Measurements from ENCODE around the gene TPPP.

Gene TPPP

DNA sequence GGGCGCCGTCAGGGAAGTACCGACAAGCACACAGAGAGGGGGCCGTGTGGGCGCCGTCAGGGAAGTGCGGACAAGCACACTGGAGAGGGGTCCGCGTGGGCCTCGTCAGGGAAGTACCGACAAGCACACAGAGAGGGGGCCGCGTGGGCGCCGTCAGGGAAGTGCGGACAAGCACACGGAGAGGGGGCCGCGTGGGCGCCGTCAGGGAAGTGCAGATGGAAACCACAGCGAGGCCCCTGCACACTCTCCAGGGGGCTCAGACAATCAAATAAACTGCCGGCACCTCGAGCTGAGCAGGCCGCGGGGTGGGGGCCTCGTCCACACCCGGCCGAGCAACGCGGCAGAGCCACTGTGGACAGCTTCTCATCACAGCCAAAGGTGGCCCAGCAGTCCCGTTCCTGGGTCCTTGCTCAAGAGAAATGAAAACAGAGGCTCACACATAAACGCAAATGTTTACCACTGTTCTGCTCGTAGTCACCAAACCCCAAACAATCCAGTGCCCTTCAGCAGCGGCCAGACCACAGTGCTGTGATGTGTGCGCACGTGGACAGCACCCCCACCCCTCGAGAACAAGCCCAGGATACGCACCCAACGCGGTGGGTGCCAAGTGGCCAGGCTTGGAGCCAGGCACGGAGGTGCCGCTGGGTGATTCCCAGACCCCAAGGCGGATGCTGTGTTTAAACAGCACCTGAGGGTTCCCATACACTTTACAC is 24.7 kb downstream of the TPPP start:
- Histone ChIP-seq H3K4me3 (ENCODE audit: low read length) (no peak overlapping the region), H3K4me1 (ENCODE audit: control insufficient read depth, low read length) (peaks cover 7% of the 10 kb centered on the region; the same call in 1 of the 2 replicates), H3K36me3 (ENCODE audit: control insufficient read depth, low read length) (peaks cover 13% of the 10 kb centered on the region; the same call in 1 of the 2 replicates), H3K27ac (ENCODE audit: low read depth, low read length) (no peak overlapping the region), H3K27me3 (ENCODE audit: control insufficient read depth, low read length) (peaks cover 10% of the 10 kb centered on the region), H3K79me2 (ENCODE audit: control insufficient read depth, low read length) (no peaks in the 10 kb centered on the region), H3K4me2 (ENCODE audit: low read length) (no peak overlapping the region), H4K20me1 (ENCODE audit: control insufficient read depth, insufficient read depth, low read depth, low read length) (no peaks in the 10 kb centered on the region; the same call in 1 of the 2 replicates), H3K9me3 (ENCODE audit: control insufficient read depth, insufficient read depth, low read length) (no peaks in the 10 kb centered on the region), H3F3A (ENCODE audit: control insufficient read depth, insufficient read depth) (no peaks in the 10 kb centered on the region), H3K9me2 (replicated peaks; ENCODE audit: control insufficient read depth, low read length) (no peaks in the 10 kb centered on the region)
- TF ChIP-seq, protein P1, sequence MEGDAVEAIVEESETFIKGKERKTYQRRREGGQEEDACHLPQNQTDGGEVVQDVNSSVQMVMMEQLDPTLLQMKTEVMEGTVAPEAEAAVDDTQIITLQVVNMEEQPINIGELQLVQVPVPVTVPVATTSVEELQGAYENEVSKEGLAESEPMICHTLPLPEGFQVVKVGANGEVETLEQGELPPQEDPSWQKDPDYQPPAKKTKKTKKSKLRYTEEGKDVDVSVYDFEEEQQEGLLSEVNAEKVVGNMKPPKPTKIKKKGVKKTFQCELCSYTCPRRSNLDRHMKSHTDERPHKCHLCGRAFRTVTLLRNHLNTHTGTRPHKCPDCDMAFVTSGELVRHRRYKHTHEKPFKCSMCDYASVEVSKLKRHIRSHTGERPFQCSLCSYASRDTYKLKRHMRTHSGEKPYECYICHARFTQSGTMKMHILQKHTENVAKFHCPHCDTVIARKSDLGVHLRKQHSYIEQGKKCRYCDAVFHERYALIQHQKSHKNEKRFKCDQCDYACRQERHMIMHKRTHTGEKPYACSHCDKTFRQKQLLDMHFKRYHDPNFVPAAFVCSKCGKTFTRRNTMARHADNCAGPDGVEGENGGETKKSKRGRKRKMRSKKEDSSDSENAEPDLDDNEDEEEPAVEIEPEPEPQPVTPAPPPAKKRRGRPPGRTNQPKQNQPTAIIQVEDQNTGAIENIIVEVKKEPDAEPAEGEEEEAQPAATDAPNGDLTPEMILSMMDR (IDR thresholded peaks at IDR 0.05; ENCODE audit: low read depth, low read length, poor library complexity, severe bottlenecking), result no peak
- no peak for TF ChIP-seq EZH2phosphoT487 (IDR thresholded peaks at IDR 0.05; ENCODE audit: borderline replicate concordance, low read length)

DNA sequence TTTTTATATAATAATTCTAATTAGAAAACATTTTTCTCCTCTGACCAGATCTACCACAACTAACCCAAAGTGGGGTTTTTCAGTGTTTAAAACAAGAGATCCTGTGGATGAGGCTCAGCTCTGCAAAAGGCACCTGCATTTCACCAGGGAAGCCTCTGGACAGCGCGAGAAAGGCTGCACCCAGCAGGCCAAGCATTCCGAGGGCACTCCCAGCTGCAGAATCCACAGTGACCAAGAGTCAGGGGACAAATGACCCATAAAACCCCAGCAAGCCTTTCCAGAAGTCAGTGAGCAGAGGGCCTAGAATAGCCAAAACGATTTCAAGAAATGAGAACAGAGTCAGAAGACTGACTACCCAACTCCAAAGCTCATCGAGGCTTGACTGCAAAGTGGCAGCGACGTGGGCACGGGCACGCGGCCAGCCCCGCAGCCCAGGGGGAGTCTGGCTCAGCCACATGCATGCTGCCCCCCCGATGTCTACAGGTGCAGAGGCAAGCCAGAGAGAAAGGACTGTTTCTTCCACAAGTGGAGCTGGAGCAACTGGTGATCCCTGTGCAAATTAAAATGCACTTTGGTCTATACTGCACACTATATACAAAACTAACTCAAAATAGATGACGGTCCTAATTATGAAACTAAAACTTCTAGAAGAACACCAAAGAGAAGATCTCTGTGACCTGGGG is 26.2 kb downstream of the TPPP start:
- H3K9me2 ChIP-seq (replicated peaks; ENCODE audit: control insufficient read depth, low read length), result no peaks in the 10 kb centered on the region
- H3K4me1 ChIP-seq (ENCODE audit: control insufficient read depth, low read length), result no peaks in the 10 kb centered on the region
- no peak overlapping the region for H3K4me3 ChIP-seq (ENCODE audit: low read length)
- no peaks in the 10 kb centered on the region for H3K79me2 ChIP-seq (ENCODE audit: control insufficient read depth, low read length)
- peaks cover 21% of the 10 kb centered on the region for H3K36me3 ChIP-seq (ENCODE audit: control insufficient read depth, low read length)
- no peaks in the 10 kb centered on the region for H3K27me3 ChIP-seq (ENCODE audit: control insufficient read depth, low read length)
- TF ChIP-seq, protein P1 (IDR thresholded peaks at IDR 0.05; ENCODE audit: low read depth, low read length, poor library complexity, severe bottlenecking), result no peak
- TF ChIP-seq EZH2phosphoT487 (IDR thresholded peaks at IDR 0.05; ENCODE audit: borderline replicate concordance, low read length), result no peak
- H3K4me2 ChIP-seq (ENCODE audit: low read length), result no peak overlapping the region
- no peaks in the 10 kb centered on the region for H3K9me3 ChIP-seq (ENCODE audit: control insufficient read depth, insufficient read depth, low read length)
- H3K27ac ChIP-seq (ENCODE audit: low read depth, low read length), result no peak overlapping the region
- no peaks in the 10 kb centered on the region for H4K20me1 ChIP-seq (ENCODE audit: control insufficient read depth, insufficient read depth, low read depth, low read length)
- no peaks in the 10 kb centered on the region for H3F3A ChIP-seq (ENCODE audit: control insufficient read depth, insufficient read depth)

DNA sequence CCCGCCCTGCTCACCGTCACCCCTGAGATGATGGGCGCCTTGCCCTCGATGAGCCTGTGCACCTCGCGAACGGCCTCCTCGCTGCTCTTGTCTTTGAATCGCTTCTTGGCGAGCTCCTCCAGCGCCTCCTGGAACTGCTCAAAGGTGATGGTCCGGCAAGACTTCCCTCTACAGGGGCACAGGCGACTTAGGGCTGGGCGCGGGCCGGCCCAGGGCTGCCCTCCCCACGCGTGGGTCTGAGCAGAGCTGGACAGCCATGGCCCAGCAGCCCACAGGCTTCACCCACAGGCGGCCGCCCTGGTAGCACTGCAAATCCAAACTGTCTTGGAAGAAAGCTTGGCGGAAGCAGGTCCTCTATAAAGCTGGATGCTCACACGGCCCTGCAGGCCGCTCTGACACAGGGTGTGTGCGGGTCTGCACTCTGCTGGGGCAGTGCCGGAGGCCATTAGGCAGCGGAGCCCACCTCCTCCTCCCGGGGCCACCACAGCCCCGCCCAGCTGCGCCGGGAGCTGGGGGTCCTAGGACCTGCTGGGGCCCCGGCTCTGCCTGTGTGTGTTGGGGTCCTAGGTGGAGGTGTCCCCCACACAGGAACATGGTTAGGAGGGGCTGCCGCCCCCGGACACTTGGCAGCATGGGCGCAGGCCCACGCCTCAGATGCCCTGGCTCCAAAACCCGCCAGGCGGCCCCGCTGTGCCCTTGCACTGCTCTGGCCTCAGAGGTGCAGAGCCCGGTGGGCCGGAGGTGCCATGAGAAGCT is 27.0 kb downstream of the TPPP start:
- Histone ChIP-seq H3K9me3 (ENCODE audit: control insufficient read depth, insufficient read depth, low read length) (no peaks in the 10 kb centered on the region), H3K4me1 (ENCODE audit: control insufficient read depth, low read length) (no peaks in the 10 kb centered on the region), H4K20me1 (ENCODE audit: control insufficient read depth, insufficient read depth, low read depth, low read length) (no peaks in the 10 kb centered on the region), H3K27ac (ENCODE audit: low read depth, low read length) (no peak overlapping the region), H3K79me2 (ENCODE audit: control insufficient read depth, low read length) (no peaks in the 10 kb centered on the region), H3K9me2 (replicated peaks; ENCODE audit: control insufficient read depth, low read length) (no peaks in the 10 kb centered on the region), H3K4me2 (ENCODE audit: low read length) (no peak overlapping the region), H3F3A (ENCODE audit: control insufficient read depth, insufficient read depth) (no peaks in the 10 kb centered on the region), H3K27me3 (ENCODE audit: control insufficient read depth, low read length) (no peaks in the 10 kb centered on the region), H3K4me3 (ENCODE audit: low read length) (no peak overlapping the region), H3K36me3 (ENCODE audit: control insufficient read depth, low read length) (peaks cover 29% of the 10 kb centered on the region)
- TF ChIP-seq EZH2phosphoT487 (IDR thresholded peaks at IDR 0.05; ENCODE audit: borderline replicate concordance, low read length), result no peak
- TF ChIP-seq, protein P1 (IDR thresholded peaks at IDR 0.05; ENCODE audit: low read depth, low read length, poor library complexity, severe bottlenecking), result no peak

All from DOHH2 (cell line).